GM12864 (cell line): ENCODE results near the gene SLK.

Experiments used
- DNase-seq: peaks from one replicate; pipeline ENCODE4 v3.0.0-alpha.2; 2011; ENCODE audit warnings: low read depth
- H3K4me3 ChIP-seq: 2 replicates; pipeline ENCODE4 v1.5.1; 2011; ENCODE audit warnings: mild to moderate bottlenecking, low read depth, low read length, control low read depth
- CTCF ChIP-seq: IDR thresholded peaks from 2 replicates; pipeline ENCODE4 v1.5.1; 2011; ENCODE audit warnings: low read depth, mild to moderate bottlenecking, moderate library complexity, low read length, control low read depth, inconsistent platforms; ENCODE audit errors: missing control alignments

Gene SLK

DNA sequence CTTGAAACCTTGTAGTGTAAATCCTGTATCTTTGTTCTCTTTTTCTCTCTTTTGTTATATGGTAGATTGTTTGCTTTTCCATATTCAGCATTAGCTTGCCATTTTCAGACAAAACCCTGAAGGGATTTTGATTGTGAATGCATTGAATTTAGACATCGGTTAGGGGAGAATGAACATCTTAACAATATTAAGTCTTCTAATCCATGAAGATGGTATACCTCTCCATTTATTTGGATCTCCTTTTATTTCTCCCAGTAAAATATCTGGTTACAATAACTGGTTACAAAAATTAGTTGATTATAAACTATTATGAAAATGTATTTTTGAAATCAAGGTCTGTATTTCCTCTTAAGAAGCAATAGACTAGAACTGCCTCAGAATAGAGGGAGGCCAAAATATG lies 12.4 kb upstream of the SLK start:
- no peak overlapping the region for H3K4me3 ChIP-seq
- no peak for DNase-seq
- TF ChIP-seq CTCF: no peak

- TF ChIP-seq CTCF: no peak
- no peak overlapping the region for H3K4me3 ChIP-seq
- no peak for DNase-seq
Measured at GRCh38 chr10:103958996-103959395, 7.9 kb upstream of the SLK start.

- no peak for TF ChIP-seq CTCF
- no peak for DNase-seq
- no peak overlapping the region for H3K4me3 ChIP-seq
Measured at GRCh38 chr10:103960103-103960502, 6.8 kb upstream of the SLK start.

GRCh38 chr10:103967448-103968071 lies 620 bp downstream of the SLK start:
- TF ChIP-seq CTCF: no peak
- no peak for DNase-seq
- peak overlapping the region; percentile 100 for H3K4me3 ChIP-seq

GRCh38 chr10:103968441-103969391 lies 1.8 kb downstream of the SLK start:
- no peak for TF ChIP-seq CTCF
- H3K4me3 ChIP-seq: peak overlapping the region; percentile 100
- DNase-seq: no peak

DNA sequence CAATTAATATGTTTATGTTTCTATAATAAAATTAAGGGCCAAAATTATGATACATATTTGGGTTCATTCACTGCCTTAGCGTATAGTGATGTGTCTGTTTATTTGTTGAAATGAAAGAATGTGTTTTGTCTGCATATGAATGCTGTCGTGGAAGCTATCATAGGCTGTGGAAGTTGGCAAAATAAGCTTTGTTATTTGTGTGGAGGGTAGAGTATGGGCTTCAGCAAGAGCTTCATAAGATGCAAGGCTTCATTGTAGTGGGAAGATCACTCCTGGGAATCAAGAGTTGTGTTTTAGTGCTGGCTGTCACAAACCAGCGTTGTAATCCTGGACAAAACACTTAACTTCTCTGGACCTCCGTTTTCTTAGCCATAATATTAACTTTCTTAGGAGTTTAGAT lies 2.5 kb downstream of the SLK start:
- H3K4me3 ChIP-seq: peak overlapping the region; percentile 43
- DNase-seq: no peak
- no peak for TF ChIP-seq CTCF
